ENCODE data around the gene TRIM7. TPM values are rescaled to one million over a fixed set of nuclear protein-coding genes. Genes with fewer than 3 reads are reported as not detected.
A peak's percentile ranks its signal among the peaks of the same experiment; 100 is the strongest.

TRIM7 gene
- total RNA-seq, 1 experiment from 2014 or later = not detected

GRCh38 chr5:181168595-181169118 is 36.3 kb downstream of the TRIM7 start:
- ChIA-PET CTCF (interaction anchor here (0.5 kb wide), 1 partner anchor 39 kb away, joined by 5 read pairs; no protein-coding TSS in a partner anchor), POLR2A (ENCODE audit: low non-redundant PET) (no interaction called here)
- Histone ChIP-seq H3K36me3 (ENCODE audit: insufficient read depth, low read length, poor library complexity, severe bottlenecking) (no peaks in the 10 kb centered on the region), H3K27me3 (replicated peaks; ENCODE audit: insufficient read depth, low read depth, low read length, poor library complexity) (no peaks in the 10 kb centered on the region), H3K4me3 (ENCODE audit: low read depth, low read length, poor library complexity, severe bottlenecking) (no peak overlapping the region), H3K9me3 (ENCODE audit: low read depth, low read length, poor library complexity, severe bottlenecking) (no peaks in the 10 kb centered on the region), H3K27ac (ENCODE audit: low read depth, low read length, poor library complexity, severe bottlenecking) (no peak overlapping the region), H3K4me1 (ENCODE audit: insufficient read depth, low read length, poor library complexity, severe bottlenecking) (no peaks in the 10 kb centered on the region)
- intact Hi-C loops (cut with micrococcal nuclease; ENCODE audit: unreplicated experiment) = no loop called here
- no TSS peak for BruUV-seq (replicated peaks)
- TF ChIP-seq EZH2 (IDR thresholded peaks at IDR 0.05; ENCODE audit: borderline replicate concordance, low read depth, low read length, poor library complexity, severe bottlenecking) = no peak
- TF ChIP-seq, protein P1, sequence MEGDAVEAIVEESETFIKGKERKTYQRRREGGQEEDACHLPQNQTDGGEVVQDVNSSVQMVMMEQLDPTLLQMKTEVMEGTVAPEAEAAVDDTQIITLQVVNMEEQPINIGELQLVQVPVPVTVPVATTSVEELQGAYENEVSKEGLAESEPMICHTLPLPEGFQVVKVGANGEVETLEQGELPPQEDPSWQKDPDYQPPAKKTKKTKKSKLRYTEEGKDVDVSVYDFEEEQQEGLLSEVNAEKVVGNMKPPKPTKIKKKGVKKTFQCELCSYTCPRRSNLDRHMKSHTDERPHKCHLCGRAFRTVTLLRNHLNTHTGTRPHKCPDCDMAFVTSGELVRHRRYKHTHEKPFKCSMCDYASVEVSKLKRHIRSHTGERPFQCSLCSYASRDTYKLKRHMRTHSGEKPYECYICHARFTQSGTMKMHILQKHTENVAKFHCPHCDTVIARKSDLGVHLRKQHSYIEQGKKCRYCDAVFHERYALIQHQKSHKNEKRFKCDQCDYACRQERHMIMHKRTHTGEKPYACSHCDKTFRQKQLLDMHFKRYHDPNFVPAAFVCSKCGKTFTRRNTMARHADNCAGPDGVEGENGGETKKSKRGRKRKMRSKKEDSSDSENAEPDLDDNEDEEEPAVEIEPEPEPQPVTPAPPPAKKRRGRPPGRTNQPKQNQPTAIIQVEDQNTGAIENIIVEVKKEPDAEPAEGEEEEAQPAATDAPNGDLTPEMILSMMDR (conservative IDR thresholded peaks at IDR 0.05; ENCODE audit: low read depth, low read length) = no peak
- DNase-seq (ENCODE audit: low spot score) = no peak

DNA sequence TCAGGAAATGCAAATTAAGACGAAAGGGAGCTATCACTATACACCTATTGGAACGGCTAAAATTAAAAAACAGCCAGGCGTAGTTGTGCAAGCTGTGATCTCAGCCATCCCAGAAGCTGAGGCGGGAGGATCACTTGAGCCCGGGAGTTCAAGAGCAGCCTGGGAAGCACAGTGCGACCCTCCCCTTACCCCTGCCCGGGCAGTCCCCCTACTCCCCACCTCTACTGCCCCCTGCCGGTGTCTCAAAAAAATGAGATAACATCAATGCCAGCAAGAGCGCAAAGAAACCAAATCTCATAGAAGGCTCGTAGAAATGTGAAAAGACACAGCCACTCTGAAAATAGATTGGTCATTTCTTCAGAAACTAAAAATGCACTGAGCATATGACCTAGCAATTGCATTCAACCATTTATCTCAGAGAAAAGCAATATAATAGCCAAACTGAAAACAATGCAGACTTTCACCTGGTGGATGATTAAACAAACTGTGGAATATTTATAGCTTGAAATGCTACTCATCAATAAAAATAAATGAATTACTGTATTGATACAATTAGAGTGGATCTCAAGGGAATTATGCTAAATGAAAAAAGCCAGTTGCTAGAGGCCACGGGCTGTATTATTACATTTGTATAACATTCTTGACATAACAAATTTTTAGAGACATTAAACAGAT is 37.0 kb downstream of the TRIM7 start:
- no peak overlapping the region for H3K4me3 ChIP-seq (ENCODE audit: low read depth, low read length, poor library complexity, severe bottlenecking)
- no peak for TF ChIP-seq EZH2 (IDR thresholded peaks at IDR 0.05; ENCODE audit: borderline replicate concordance, low read depth, low read length, poor library complexity, severe bottlenecking)
- TF ChIP-seq, protein P1 (conservative IDR thresholded peaks at IDR 0.05; ENCODE audit: low read depth, low read length) = peak; percentile 64
- CTCF ChIA-PET = interaction anchor here (0.5 to 1.0 kb wide), 2 partner anchors 16 to 40 kb away, joined by 5 read pairs; no protein-coding TSS in a partner anchor
- DNase-seq (ENCODE audit: low spot score) = peak; percentile 49
- H3K9me3 ChIP-seq (ENCODE audit: low read depth, low read length, poor library complexity, severe bottlenecking) = no peaks in the 10 kb centered on the region
- BruUV-seq (replicated peaks) = no TSS peak
- H3K36me3 ChIP-seq (ENCODE audit: insufficient read depth, low read length, poor library complexity, severe bottlenecking) = no peaks in the 10 kb centered on the region
- intact Hi-C loops (cut with micrococcal nuclease; ENCODE audit: unreplicated experiment) = no loop called here
- H3K27me3 ChIP-seq (replicated peaks; ENCODE audit: insufficient read depth, low read depth, low read length, poor library complexity) = no peaks in the 10 kb centered on the region
- no peak overlapping the region for H3K27ac ChIP-seq (ENCODE audit: low read depth, low read length, poor library complexity, severe bottlenecking)
- POLR2A ChIA-PET (ENCODE audit: low non-redundant PET) = no interaction called here
- no peaks in the 10 kb centered on the region for H3K4me1 ChIP-seq (ENCODE audit: insufficient read depth, low read length, poor library complexity, severe bottlenecking)

DNA sequence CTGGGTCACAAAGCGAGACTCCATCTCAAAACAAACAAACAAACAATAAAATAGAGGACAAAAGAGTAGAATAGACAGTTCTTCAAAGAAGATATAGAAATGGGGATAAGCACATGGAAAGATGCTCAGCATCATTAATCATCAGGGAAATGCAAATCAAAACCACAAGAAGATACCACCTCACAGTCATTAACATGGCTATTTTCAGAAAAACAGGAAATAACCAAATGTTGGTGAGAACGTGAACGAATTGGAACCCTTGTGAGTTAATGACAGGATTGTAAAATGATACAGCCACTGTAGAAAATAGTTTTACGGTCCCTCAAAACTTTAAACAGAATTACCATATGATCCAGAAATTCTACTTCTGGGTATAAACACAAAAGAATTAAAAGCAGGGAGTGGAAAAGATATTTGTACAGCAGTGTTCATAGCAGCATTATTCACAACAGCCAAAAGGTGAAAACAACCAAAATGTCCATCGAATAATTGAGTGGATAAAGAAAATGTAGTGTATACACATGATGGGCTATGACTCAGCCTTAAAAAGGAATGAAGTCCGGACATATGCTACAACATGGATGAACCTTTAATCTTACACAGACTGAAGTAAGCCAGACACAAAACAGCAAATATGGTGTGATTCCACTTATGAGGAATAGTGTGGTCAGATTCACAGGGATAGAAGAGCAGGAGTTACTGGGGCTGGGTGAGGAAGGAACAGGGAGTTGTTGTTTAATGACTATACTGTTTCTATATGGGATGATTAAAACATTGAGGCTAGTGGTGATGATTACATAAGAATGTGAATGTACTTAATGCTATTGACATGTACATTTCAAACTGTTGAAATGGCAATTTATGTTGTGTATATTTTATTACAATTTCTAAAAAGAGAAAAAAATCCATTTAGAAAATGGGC is 37.9 kb downstream of the TRIM7 start:
- Histone ChIP-seq H3K36me3 (ENCODE audit: insufficient read depth, low read length, poor library complexity, severe bottlenecking) (no peaks in the 10 kb centered on the region), H3K9me3 (ENCODE audit: low read depth, low read length, poor library complexity, severe bottlenecking) (no peaks in the 10 kb centered on the region), H3K4me1 (ENCODE audit: insufficient read depth, low read length, poor library complexity, severe bottlenecking) (no peaks in the 10 kb centered on the region), H3K27ac (ENCODE audit: low read depth, low read length, poor library complexity, severe bottlenecking) (no peak overlapping the region), H3K27me3 (replicated peaks; ENCODE audit: insufficient read depth, low read depth, low read length, poor library complexity) (no peaks in the 10 kb centered on the region), H3K4me3 (ENCODE audit: low read depth, low read length, poor library complexity, severe bottlenecking) (no peak overlapping the region)
- ChIA-PET CTCF (interaction anchor here (1.0 kb wide), 1 partner anchor 17 kb away, joined by 5 read pairs; no protein-coding TSS in a partner anchor), POLR2A (ENCODE audit: low non-redundant PET) (no interaction called here)
- intact Hi-C loops (cut with micrococcal nuclease; ENCODE audit: unreplicated experiment) = no loop called here
- TF ChIP-seq, protein P1 (conservative IDR thresholded peaks at IDR 0.05; ENCODE audit: low read depth, low read length) = no peak
- TF ChIP-seq EZH2 (IDR thresholded peaks at IDR 0.05; ENCODE audit: borderline replicate concordance, low read depth, low read length, poor library complexity, severe bottlenecking) = no peak
- no TSS peak for BruUV-seq (replicated peaks)
- DNase-seq (ENCODE audit: low spot score) = no peak
